Osteocyte (in vitro differentiated cells): ENCODE measurements around the gene CIROP. TPM values are rescaled to one million over a fixed set of nuclear protein-coding genes. Genes with fewer than 3 reads are reported as not detected.
A peak's percentile ranks its signal among the peaks of the same experiment; 100 is the strongest.

ENCODE experiments used
- DNase-seq: peaks from one replicate; pipeline ENCODE4 v3.0.0; 2021; ENCODE audit warnings: mixed read lengths; ENCODE audit not compliant: unreplicated experiment; ENCODE audit errors: extremely low spot score
- H3K27ac Mint-ChIP-seq: one replicate; pipeline ENCODE4 v1.8.0; 2021; ENCODE audit warnings: mild to moderate bottlenecking, mixed read lengths; ENCODE audit not compliant: unreplicated experiment
- H3K27me3 Mint-ChIP-seq: one replicate; pipeline ENCODE4 v1.8.0; 2021; ENCODE audit warnings: mixed read lengths; ENCODE audit not compliant: unreplicated experiment
- H3K36me3 Mint-ChIP-seq: one replicate; pipeline ENCODE4 v1.8.0; 2021; ENCODE audit warnings: mixed read lengths; ENCODE audit not compliant: unreplicated experiment
- H3K4me1 Mint-ChIP-seq: one replicate; pipeline ENCODE4 v1.8.0; 2021; ENCODE audit warnings: mixed read lengths; ENCODE audit not compliant: unreplicated experiment
- H3K4me3 Mint-ChIP-seq: one replicate; pipeline ENCODE4 v1.8.0; 2021; ENCODE audit warnings: mild to moderate bottlenecking, moderate library complexity, mixed read lengths; ENCODE audit not compliant: unreplicated experiment
- H3K9me3 Mint-ChIP-seq: one replicate; pipeline ENCODE4 v1.8.0; 2021; ENCODE audit warnings: mixed read lengths; ENCODE audit not compliant: unreplicated experiment
- CTCF ChIP-seq: fragments of 200-600 bp; sonication (generic); IDR thresholded peaks from 2 replicates; pipeline ENCODE4 v1.5.0; 2021; ENCODE audit warnings: antibody characterized with exemption, mild to moderate bottlenecking, moderate library complexity
- total RNA-seq: library from RNA; stranded (reverse); gene quantifications from 2 replicates; pipeline ENCODE4 v1.2.1, GENCODE V29; 2021

CIROP gene
- total RNA-seq, 1 donor from 2014 or later: not detected

GRCh38 chr14:23143911-23144310 lies 39.1 kb upstream of the CIROP start:
- Mint-ChIP-seq H3K9me3 (no peaks in the 10 kb centered on the region), H3K36me3 (no peaks in the 10 kb centered on the region), H3K4me3 (no peak overlapping the region), H3K4me1 (peaks cover 10% of the 10 kb centered on the region), H3K27me3 (peaks cover 33% of the 10 kb centered on the region), H3K27ac (no peak overlapping the region)
- no peak for DNase-seq
- TF ChIP-seq CTCF: no peak

- Mint-ChIP-seq H3K27me3 (peaks cover 41% of the 10 kb centered on the region), H3K27ac (no peak overlapping the region), H3K4me1 (peaks cover 10% of the 10 kb centered on the region)
Measured at GRCh38 chr14:23142826-23143225, 38.0 kb upstream of the CIROP start.

GRCh38 chr14:23141706-23142444 lies 37.1 kb upstream of the CIROP start:
- H3K4me1 Mint-ChIP-seq: peaks cover 10% of the 10 kb centered on the region
- no peak for DNase-seq
- H3K9me3 Mint-ChIP-seq: no peaks in the 10 kb centered on the region
- no peaks in the 10 kb centered on the region for H3K36me3 Mint-ChIP-seq
- peaks cover 41% of the 10 kb centered on the region for H3K27me3 Mint-ChIP-seq
- H3K4me3 Mint-ChIP-seq: no peak overlapping the region
- TF ChIP-seq CTCF: no peak
- peak overlapping the region; percentile 23 for H3K27ac Mint-ChIP-seq

More at GRCh38 chr14:23142826-23143225, 38.0 kb upstream of the CIROP start:
- no peak for TF ChIP-seq CTCF
- Mint-ChIP-seq H3K36me3 (no peaks in the 10 kb centered on the region), H3K9me3 (no peaks in the 10 kb centered on the region), H3K4me3 (no peak overlapping the region)
- no peak for DNase-seq

GRCh38 chr14:23140371-23140770 lies 35.6 kb upstream of the CIROP start:
- H3K9me3 Mint-ChIP-seq: no peaks in the 10 kb centered on the region
- peaks cover 10% of the 10 kb centered on the region for H3K4me1 Mint-ChIP-seq
- no peak overlapping the region for H3K4me3 Mint-ChIP-seq
- no peak for TF ChIP-seq CTCF
- H3K36me3 Mint-ChIP-seq: no peaks in the 10 kb centered on the region
- no peak for DNase-seq
- no peak overlapping the region for H3K27ac Mint-ChIP-seq
- peaks cover 38% of the 10 kb centered on the region for H3K27me3 Mint-ChIP-seq

GRCh38 chr14:23139874-23140273 lies 35.1 kb upstream of the CIROP start:
- no peak overlapping the region for H3K27ac Mint-ChIP-seq
- no peak for DNase-seq
- peaks cover 10% of the 10 kb centered on the region for H3K4me1 Mint-ChIP-seq
- no peaks in the 10 kb centered on the region for H3K9me3 Mint-ChIP-seq
- no peak for TF ChIP-seq CTCF
- peaks cover 38% of the 10 kb centered on the region for H3K27me3 Mint-ChIP-seq
- no peaks in the 10 kb centered on the region for H3K36me3 Mint-ChIP-seq
- no peak overlapping the region for H3K4me3 Mint-ChIP-seq
